Measurements from ENCODE around the gene ATP2B3. TPM values are rescaled to one million over a fixed set of nuclear protein-coding genes. Genes with fewer than 3 reads are reported as not detected.

Gene ATP2B3
- total RNA-seq, 4 donors from 2014 or later: not detected

DNA sequence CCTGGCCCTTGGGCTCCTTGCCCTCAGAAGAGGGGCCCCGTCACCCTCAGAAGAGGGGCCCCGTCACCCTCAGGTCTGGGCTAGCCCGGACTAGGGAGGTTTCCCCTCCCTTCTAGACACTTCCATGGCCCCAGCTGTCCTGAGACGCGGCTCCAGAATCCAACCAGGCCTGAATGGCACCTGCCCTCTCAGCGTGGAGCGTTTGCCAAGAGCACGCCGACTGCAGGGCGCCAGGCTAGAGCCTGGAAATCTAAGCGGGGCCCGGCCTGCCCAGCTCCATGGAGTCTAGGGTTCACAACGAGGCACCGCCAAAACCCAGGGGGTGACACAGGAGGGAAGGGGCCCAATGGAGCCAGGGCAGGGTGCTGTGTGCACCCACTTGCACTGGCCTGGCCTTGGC, 7.8 kb upstream of the ATP2B3 start:
- Histone ChIP-seq H3K27me3 (no peaks in the 10 kb centered on the region), H3K9me3 (no peaks in the 10 kb centered on the region), H3K4me1 (no peaks in the 10 kb centered on the region), H3K4me3 (no peak overlapping the region), H3K27ac (no peak overlapping the region), H3K36me3 (no peaks in the 10 kb centered on the region)
- in situ Hi-C loops (cut with MboI; ENCODE audit: low sequenced_read_pairs in 4 of 4) (loop anchor here in 2 of 4 donors (25.0 kb wide), 1 partner anchor 547 kb away; no protein-coding TSS in a partner anchor), intact Hi-C loops (cut with DNase I; ENCODE audit: low total_unique reads) (loop anchor here (5.0 kb wide), 1 partner anchor 567 kb away; no protein-coding TSS in a partner anchor)
- ATAC-seq: no peak
- DNase-seq: no peak
- TF ChIP-seq, protein P1, sequence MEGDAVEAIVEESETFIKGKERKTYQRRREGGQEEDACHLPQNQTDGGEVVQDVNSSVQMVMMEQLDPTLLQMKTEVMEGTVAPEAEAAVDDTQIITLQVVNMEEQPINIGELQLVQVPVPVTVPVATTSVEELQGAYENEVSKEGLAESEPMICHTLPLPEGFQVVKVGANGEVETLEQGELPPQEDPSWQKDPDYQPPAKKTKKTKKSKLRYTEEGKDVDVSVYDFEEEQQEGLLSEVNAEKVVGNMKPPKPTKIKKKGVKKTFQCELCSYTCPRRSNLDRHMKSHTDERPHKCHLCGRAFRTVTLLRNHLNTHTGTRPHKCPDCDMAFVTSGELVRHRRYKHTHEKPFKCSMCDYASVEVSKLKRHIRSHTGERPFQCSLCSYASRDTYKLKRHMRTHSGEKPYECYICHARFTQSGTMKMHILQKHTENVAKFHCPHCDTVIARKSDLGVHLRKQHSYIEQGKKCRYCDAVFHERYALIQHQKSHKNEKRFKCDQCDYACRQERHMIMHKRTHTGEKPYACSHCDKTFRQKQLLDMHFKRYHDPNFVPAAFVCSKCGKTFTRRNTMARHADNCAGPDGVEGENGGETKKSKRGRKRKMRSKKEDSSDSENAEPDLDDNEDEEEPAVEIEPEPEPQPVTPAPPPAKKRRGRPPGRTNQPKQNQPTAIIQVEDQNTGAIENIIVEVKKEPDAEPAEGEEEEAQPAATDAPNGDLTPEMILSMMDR (IDR thresholded peaks at IDR 0.05 in 4 of 5, conservative IDR thresholded peaks at IDR 0.05 in 1 of 5): no peak
- no peak for TF ChIP-seq POLR2A (IDR thresholded peaks at IDR 0.05)

DNA sequence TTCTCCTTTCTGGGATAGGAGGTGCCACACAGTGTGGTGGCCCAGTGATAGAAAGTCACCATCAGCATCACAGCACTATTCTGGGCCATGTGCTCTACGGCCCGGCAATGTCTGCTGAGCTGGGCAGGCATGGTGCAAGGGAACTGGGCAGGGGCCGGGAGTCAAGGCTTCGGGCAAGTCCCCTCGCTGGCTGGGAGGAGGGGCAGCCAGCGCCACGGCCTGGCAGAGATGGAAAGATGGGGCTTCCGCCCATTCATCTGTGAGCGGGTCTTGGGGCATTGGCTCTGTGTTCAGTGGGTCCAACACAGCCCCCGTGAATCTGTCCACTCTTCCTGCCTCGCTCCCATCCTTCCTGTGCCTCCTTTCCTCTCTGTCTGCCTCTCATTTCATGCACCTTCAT, 7.1 kb upstream of the ATP2B3 start:
- intact Hi-C loops (cut with DNase I; ENCODE audit: low total_unique reads) (no loop called here), in situ Hi-C loops (cut with MboI; ENCODE audit: low sequenced_read_pairs in 4 of 4) (loop anchor here in 2 of 4 donors (25.0 kb wide), 1 partner anchor 548 kb away; no protein-coding TSS in a partner anchor)
- H3K4me3 ChIP-seq: no peak overlapping the region
- DNase-seq (no peak), ATAC-seq (no peak)
- H3K27ac ChIP-seq: no peak overlapping the region
- H3K27me3 ChIP-seq: no peaks in the 10 kb centered on the region
- TF ChIP-seq, protein P1 (IDR thresholded peaks at IDR 0.05 in 4 of 5, conservative IDR thresholded peaks at IDR 0.05 in 1 of 5): no peak
- no peak for TF ChIP-seq POLR2A (IDR thresholded peaks at IDR 0.05)
- no peaks in the 10 kb centered on the region for H3K36me3 ChIP-seq
- H3K4me1 ChIP-seq: no peaks in the 10 kb centered on the region
- no peaks in the 10 kb centered on the region for H3K9me3 ChIP-seq

DNA sequence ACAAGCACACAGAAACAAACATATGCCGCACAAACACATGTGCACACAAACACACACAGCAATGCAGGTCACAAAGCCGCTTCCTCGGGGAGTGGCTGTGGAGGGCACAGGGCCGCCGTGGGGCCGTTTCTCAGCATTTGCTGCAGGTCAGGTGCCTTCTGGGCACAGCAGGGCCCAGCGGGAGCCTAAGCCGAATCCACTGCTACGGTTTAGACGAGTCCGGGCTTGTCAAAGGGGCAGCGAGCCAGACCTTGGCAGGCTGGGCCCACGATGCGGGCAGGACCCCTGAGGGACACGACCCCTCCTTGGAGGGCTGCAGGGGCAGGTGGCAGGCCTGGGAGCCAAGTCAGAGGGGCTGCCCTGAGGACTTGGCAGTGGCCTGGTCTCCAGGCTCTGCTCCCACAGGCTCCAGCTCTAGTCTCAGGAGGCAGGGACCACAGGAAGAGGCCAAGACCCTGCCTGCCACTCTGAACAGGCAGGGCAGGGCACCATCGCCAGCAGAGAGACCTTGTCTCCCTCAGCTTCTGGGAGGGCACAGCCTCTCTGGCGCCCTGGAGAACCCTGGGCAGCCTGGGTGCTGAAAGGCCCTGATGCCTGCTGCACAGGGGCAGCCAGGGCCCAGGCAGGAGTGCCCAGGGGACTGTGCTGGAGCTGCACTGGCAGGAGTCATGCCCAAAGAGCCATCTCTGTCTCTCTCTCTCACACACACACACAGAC, 5.5 kb upstream of the ATP2B3 start:
- H3K27me3 ChIP-seq: no peaks in the 10 kb centered on the region
- H3K4me1 ChIP-seq: no peaks in the 10 kb centered on the region
- TF ChIP-seq, protein P1 (IDR thresholded peaks at IDR 0.05 in 4 of 5, conservative IDR thresholded peaks at IDR 0.05 in 1 of 5): no peak
- TF ChIP-seq POLR2A (IDR thresholded peaks at IDR 0.05): no peak
- H3K4me3 ChIP-seq: no peak overlapping the region
- intact Hi-C loops (cut with DNase I; ENCODE audit: low total_unique reads) (no loop called here), in situ Hi-C loops (cut with MboI; ENCODE audit: low sequenced_read_pairs in 4 of 4) (loop anchor here in 2 of 4 donors (25.0 kb wide), 1 partner anchor 550 kb away; no protein-coding TSS in a partner anchor)
- H3K36me3 ChIP-seq: no peaks in the 10 kb centered on the region
- no peak for ATAC-seq
- DNase-seq: no peak
- no peaks in the 10 kb centered on the region for H3K9me3 ChIP-seq
- H3K27ac ChIP-seq: no peak overlapping the region

DNA sequence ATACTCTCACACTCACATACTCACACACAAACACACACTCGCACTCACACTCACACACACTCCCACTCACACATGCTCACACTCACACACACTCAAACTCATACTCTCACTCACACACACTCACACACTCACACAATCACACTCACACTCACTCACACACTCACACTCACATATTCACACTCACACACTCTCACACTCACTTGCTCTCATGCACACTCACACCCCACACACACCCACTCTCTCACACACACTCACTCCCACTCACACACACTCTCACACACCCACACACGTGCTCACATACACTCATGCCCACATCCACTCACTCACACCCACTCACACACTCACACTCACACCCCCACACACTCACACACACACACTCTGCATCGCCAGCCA, 4.9 kb upstream of the ATP2B3 start:
- in situ Hi-C loops (cut with MboI; ENCODE audit: low sequenced_read_pairs in 4 of 4): loop anchor here in 2 of 4 donors (25.0 kb wide), 1 partner anchor 550 kb away; no protein-coding TSS in a partner anchor
- Histone ChIP-seq H3K36me3 (no peaks in the 10 kb centered on the region), H3K9me3 (no peaks in the 10 kb centered on the region), H3K4me1 (no peaks in the 10 kb centered on the region), H3K4me3 (no peak overlapping the region), H3K27me3 (no peaks in the 10 kb centered on the region), H3K27ac (no peak overlapping the region)
- DNase-seq: no peak
- TF ChIP-seq, protein P1 (IDR thresholded peaks at IDR 0.05 in 4 of 5, conservative IDR thresholded peaks at IDR 0.05 in 1 of 5): no peak
- TF ChIP-seq POLR2A (IDR thresholded peaks at IDR 0.05): no peak
- no peak for ATAC-seq
- intact Hi-C loops (cut with DNase I; ENCODE audit: low total_unique reads): no loop called here
